Caco-2 (cell line): ENCODE measurements around the gene MTHFSD. TPM values are rescaled to one million over a fixed set of nuclear protein-coding genes. Genes with fewer than 3 reads are reported as not detected.

Experiments
- BruUV-seq: library from RNA; stranded (reverse); fragments of 400-500 nt; replicated peaks from 2 replicates; lab custom pipeline; 2021; lab: Mats Ljungman, UMichigan
- CTCF ChIA-PET: fragments of 300-600 bp; sonication (Branson Sonifier 250); formaldehyde crosslinking; loops from one replicate; lab custom pipeline; 2022; ENCODE audit warnings: antibody characterized with exemption; lab: Charles Lee
- POLR2A ChIA-PET: fragments of 300-600 bp; sonication (Branson Sonifier 250); formaldehyde crosslinking; loops from one replicate; lab custom pipeline; 2022; ENCODE audit warnings: antibody characterized with exemption; lab: Charles Lee
- DNase-seq, 2 experiments: peaks; one replicate each; pipeline versions ENCODE4 v3.0.0 to v3.0.0-alpha.2; 2020 to 2022
- H3K27me3 ChIP-seq: replicated peaks from 2 replicates; pipeline ENCODE4 v1.6.0; 2011; ENCODE audit warnings: low read length; ENCODE audit not compliant: control insufficient read depth, insufficient read depth
- H3K36me3 ChIP-seq: 2 replicates; pipeline ENCODE4 v1.5.1; 2011; ENCODE audit warnings: low read length; ENCODE audit not compliant: control insufficient read depth, insufficient read depth
- H3K4me1 ChIP-seq: fragments of 250-450 bp; sonication (Bioruptor Pico); 2 replicates; pipeline ENCODE4 v1.5.1; 2020; ENCODE audit warnings: mild to moderate bottlenecking
- H3K4me3 ChIP-seq: 2 replicates; pipeline ENCODE4 v1.5.1; 2011; ENCODE audit warnings: low read depth, mild to moderate bottlenecking, control low read depth, low read length
- H3K9me3 ChIP-seq: fragments of 250-450 bp; sonication (Bioruptor Pico); 2 replicates; pipeline ENCODE4 v1.5.1; 2020; ENCODE audit warnings: mild to moderate bottlenecking, moderate library complexity
- H3K27ac Mint-ChIP-seq: one replicate; pipeline ENCODE4 v1.8.0; 2022; ENCODE audit warnings: mixed read lengths; ENCODE audit not compliant: unreplicated experiment
- H3K27me3 Mint-ChIP-seq: one replicate; pipeline ENCODE4 v1.8.0; 2022; ENCODE audit warnings: mixed read lengths; ENCODE audit not compliant: insufficient read depth, unreplicated experiment
- H3K36me3 Mint-ChIP-seq: one replicate; pipeline ENCODE4 v1.8.0; 2022; ENCODE audit warnings: mild to moderate bottlenecking, mixed read lengths; ENCODE audit not compliant: insufficient read depth, unreplicated experiment
- H3K4me1 Mint-ChIP-seq: one replicate; pipeline ENCODE4 v1.8.0; 2022; ENCODE audit warnings: low read depth, mixed read lengths; ENCODE audit not compliant: unreplicated experiment
- H3K4me3 Mint-ChIP-seq: one replicate; pipeline ENCODE4 v1.8.0; 2022; ENCODE audit warnings: mild to moderate bottlenecking, moderate library complexity, mixed read lengths; ENCODE audit not compliant: unreplicated experiment
- H3K9me3 Mint-ChIP-seq: one replicate; pipeline ENCODE4 v1.8.0; 2022; ENCODE audit warnings: mixed read lengths; ENCODE audit not compliant: unreplicated experiment
- intact Hi-C: fragments of 100-400 bp; cut with micrococcal nuclease; formaldehyde crosslinking; loops from one replicate; pipeline ENCODE4 v1.10.0; 2022; ENCODE audit not compliant: unreplicated experiment
- total RNA-seq: library from RNA; stranded (reverse); gene quantifications from 2 replicates; pipeline ENCODE4 v1.2.3, GENCODE V29; 2022
- TF ChIP-seq, protein P1 (sequence below), 2 experiments: fragments of 200-600 bp in 1 of 2; IDR thresholded peaks; 1 replicate in 1 of 2; 2 replicates in 1 of 2; pipeline versions ENCODE4 v1.5.1 to v1.8.0; 2011 to 2022; ENCODE audit warnings: antibody characterized with exemption in 1 of 2, control low read depth in 1 of 2, inconsistent platforms in 1 of 2, low read depth in 1 of 2, low read length in 1 of 2, mild to moderate bottlenecking in 1 of 2, moderate library complexity in 1 of 2; ENCODE audit not compliant: insufficient read depth in 1 of 2, severe bottlenecking in 1 of 2, unreplicated experiment in 1 of 2

MTHFSD gene
- total RNA-seq, 1 experiment from 2014 or later = 33.0 TPM

DNA sequence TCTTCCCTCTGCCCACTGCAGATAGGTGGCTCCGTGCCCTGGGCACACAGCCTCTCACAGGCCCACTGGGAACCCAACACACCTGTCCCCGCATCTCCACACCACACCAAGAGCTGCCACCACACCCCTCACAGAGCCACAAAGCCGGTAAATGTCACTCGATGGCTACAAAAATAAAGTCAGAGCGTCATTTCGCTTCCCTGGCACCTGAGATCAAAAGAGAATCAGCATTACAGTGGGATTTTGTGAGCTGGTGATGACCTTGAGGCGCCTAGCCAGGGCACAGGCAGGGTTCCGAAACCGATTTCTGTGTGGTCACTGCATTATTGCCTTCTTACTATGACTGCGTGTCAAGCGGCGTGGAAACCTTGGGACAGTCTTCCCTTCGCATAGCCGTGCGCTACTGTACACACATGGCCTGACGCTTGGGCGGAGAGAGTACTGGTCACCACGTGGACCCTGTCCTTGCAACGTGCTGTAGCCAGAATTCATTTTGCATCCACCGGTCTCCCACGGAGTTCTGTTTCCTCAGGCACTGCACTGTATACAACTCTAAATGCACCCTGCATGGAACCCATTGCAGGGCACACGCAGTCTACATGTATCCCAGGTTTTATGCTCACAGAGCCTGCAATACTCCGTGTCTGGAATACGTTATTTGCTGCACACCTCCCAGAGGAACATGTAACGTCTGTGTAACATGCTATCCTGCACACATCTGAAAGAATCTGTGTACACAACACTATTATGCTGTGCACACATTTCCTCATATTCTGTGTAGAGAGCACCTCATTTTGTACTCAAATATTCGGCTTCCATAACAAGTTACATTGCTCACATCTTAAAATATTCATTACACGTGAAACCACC, 50.5 kb downstream of the MTHFSD start:
- BruUV-seq = no TSS peak
- TF ChIP-seq, protein P1, sequence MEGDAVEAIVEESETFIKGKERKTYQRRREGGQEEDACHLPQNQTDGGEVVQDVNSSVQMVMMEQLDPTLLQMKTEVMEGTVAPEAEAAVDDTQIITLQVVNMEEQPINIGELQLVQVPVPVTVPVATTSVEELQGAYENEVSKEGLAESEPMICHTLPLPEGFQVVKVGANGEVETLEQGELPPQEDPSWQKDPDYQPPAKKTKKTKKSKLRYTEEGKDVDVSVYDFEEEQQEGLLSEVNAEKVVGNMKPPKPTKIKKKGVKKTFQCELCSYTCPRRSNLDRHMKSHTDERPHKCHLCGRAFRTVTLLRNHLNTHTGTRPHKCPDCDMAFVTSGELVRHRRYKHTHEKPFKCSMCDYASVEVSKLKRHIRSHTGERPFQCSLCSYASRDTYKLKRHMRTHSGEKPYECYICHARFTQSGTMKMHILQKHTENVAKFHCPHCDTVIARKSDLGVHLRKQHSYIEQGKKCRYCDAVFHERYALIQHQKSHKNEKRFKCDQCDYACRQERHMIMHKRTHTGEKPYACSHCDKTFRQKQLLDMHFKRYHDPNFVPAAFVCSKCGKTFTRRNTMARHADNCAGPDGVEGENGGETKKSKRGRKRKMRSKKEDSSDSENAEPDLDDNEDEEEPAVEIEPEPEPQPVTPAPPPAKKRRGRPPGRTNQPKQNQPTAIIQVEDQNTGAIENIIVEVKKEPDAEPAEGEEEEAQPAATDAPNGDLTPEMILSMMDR (IDR thresholded peaks at IDR 0.05; ENCODE audit: insufficient read depth in 1 of 2, low read depth in 1 of 2, low read length in 1 of 2, severe bottlenecking in 1 of 2, unreplicated experiment in 1 of 2) = no peak
- H3K4me1 Mint-ChIP-seq = no peaks in the 10 kb centered on the region
- no peaks in the 10 kb centered on the region for H3K36me3 Mint-ChIP-seq
- DNase-seq = no peak
- Histone ChIP-seq H3K36me3 (no peaks in the 10 kb centered on the region), H3K9me3 (no peaks in the 10 kb centered on the region), H3K4me1 (peaks cover 10% of the 10 kb centered on the region), H3K4me3 (no peak overlapping the region), H3K27me3 (peaks cover 23% of the 10 kb centered on the region)
- H3K9me3 Mint-ChIP-seq = no peaks in the 10 kb centered on the region
- CTCF ChIA-PET = no interaction called here
- POLR2A ChIA-PET = no interaction called here
- intact Hi-C loops = no loop called here
- no peak overlapping the region for H3K4me3 Mint-ChIP-seq
- peaks cover 60% of the 10 kb centered on the region for H3K27me3 Mint-ChIP-seq
- H3K27ac Mint-ChIP-seq = no peak overlapping the region

DNA sequence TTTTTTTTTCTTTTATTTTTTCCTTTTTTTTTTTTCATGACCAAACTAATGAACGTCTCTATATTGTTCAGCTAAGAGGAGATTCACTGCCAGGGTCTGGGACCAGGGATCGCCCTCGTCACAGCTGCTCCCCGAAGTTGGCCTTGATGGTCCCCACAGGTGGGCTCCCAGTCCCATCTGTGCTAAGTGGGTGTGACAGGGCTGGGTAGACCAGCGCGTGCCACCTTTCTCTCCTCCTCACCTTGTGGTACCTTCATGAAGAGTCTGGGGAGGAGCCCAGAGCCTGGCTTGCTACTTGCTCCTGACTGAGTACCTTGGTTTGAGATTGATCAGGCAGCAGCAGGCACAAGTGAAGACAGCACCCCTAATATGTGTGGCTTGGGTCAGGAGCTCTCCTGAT, 51.2 kb downstream of the MTHFSD start:
- Mint-ChIP-seq H3K36me3 (no peaks in the 10 kb centered on the region), H3K9me3 (no peaks in the 10 kb centered on the region), H3K27me3 (peaks cover 59% of the 10 kb centered on the region), H3K4me1 (no peaks in the 10 kb centered on the region), H3K27ac (no peak overlapping the region), H3K4me3 (no peak overlapping the region)
- no peak overlapping the region for H3K4me3 ChIP-seq
- H3K36me3 ChIP-seq = no peaks in the 10 kb centered on the region
- intact Hi-C loops = no loop called here
- POLR2A ChIA-PET = no interaction called here
- BruUV-seq = no TSS peak
- TF ChIP-seq, protein P1 (IDR thresholded peaks at IDR 0.05; ENCODE audit: insufficient read depth in 1 of 2, low read depth in 1 of 2, low read length in 1 of 2, severe bottlenecking in 1 of 2, unreplicated experiment in 1 of 2) = no peak
- CTCF ChIA-PET = no interaction called here
- peaks cover 4% of the 10 kb centered on the region; the same call in 1 of the 2 replicates for H3K4me1 ChIP-seq
- DNase-seq = no peak
- no peaks in the 10 kb centered on the region for H3K9me3 ChIP-seq
- H3K27me3 ChIP-seq = peaks cover 20% of the 10 kb centered on the region

DNA sequence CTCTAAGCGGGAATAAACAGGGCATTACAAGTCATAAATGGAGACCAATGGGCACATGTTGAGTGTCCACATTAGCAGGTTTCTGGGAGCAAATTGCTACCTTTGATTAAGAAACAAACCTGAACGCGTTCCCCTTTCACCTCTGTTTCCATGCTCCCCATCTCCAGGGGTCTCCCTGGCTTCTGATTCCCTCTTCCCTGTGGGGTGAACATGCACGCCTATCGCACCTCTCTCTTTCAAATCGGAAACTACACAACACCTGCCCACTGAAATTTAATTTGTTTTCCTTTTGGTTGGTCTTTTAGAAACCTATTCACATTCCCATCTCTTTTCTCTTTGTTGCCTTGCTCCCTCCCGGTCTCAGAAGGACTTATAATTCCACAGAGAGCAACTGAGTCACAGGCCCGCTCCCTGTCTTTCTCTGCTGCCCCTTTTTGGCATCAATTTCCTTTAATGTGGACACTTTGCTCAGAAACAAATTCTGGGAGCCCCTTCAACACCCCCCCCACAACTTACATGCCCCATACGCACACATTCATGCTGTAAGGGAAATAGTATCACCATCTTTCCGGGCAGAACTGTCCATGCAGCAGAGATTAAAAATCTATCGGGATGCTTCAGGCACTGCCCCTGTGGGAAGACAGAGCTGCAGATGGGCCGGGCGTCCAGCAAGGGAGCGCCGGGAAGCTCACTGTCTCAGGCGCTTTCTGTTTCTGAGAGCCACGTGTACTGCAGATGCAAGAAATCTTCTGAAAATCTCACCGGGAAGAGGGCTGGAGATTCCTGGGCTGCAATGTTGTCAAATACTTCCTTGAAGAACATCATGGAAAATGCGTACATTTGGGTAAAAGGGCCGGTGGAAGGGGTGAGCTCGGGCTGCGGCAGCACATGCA, 51.9 kb downstream of the MTHFSD start:
- Mint-ChIP-seq H3K9me3 (no peaks in the 10 kb centered on the region), H3K27ac (no peak overlapping the region), H3K4me3 (no peak overlapping the region), H3K36me3 (no peaks in the 10 kb centered on the region), H3K4me1 (no peaks in the 10 kb centered on the region), H3K27me3 (peaks cover 58% of the 10 kb centered on the region)
- Histone ChIP-seq H3K27me3 (peaks cover 17% of the 10 kb centered on the region), H3K36me3 (no peaks in the 10 kb centered on the region), H3K9me3 (no peaks in the 10 kb centered on the region), H3K4me3 (no peak overlapping the region), H3K4me1 (no peaks in the 10 kb centered on the region)
- intact Hi-C loops = no loop called here
- POLR2A ChIA-PET = no interaction called here
- BruUV-seq = no TSS peak
- DNase-seq = no peak
- TF ChIP-seq, protein P1 (IDR thresholded peaks at IDR 0.05; ENCODE audit: insufficient read depth in 1 of 2, low read depth in 1 of 2, low read length in 1 of 2, severe bottlenecking in 1 of 2, unreplicated experiment in 1 of 2) = no peak
- CTCF ChIA-PET = no interaction called here
